Esophagus squamous epithelium (tissue), 4 donors: Measurements from ENCODE around the gene CARD11.
"Not testable (repeated sequence)": the region's sequence is repeated elsewhere in the genome, so short reads cannot be mapped to it uniquely, and the experiment has no call there.

Experiments used
- CTCF ChIP-seq, 6 experiments: fragments of 450-650 bp in 4 of 6; fragments of 200-600 bp in 2 of 6; sonication (generic) in 2 of 6; IDR thresholded peaks; one replicate each; pipeline ENCODE4 v1.5.1; 2016 to 2019; ENCODE audit warnings: antibody characterized with exemption in 6 of 6, mild to moderate bottlenecking in 4 of 6, moderate library complexity in 4 of 6
- POLR2A ChIP-seq, 4 donors: fragments of 450-650 bp; IDR thresholded peaks; one replicate each; pipeline ENCODE4 v1.6.1; 2017; ENCODE audit warnings: antibody characterized with exemption in 4 of 4, mild to moderate bottlenecking in 4 of 4, moderate library complexity in 3 of 4

GRCh38 chr7:3021224-3021623 lies 22.4 kb downstream of the CARD11 start:
- TF ChIP-seq CTCF, POLR2A (IDR thresholded peaks at IDR 0.05): not testable (repeated sequence)
